IPS-11a (cell line): ENCODE data around the gene PRKCA.

Source experiments
- H3K4me3 ChIP-seq: one replicate; pipeline ENCODE4 v1.5.1; 2013; ENCODE audit warnings: low read depth, low read length, control low read depth

PRKCA gene

GRCh38 chr17:66538776-66539175, 236.4 kb downstream of the PRKCA start:
- no peak overlapping the region for H3K4me3 ChIP-seq

- no peak overlapping the region for H3K4me3 ChIP-seq
Measured at GRCh38 chr17:66540131-66540781, 237.8 kb downstream of the PRKCA start.

GRCh38 chr17:66541461-66542128, 239.2 kb downstream of the PRKCA start:
- no peak overlapping the region for H3K4me3 ChIP-seq

- no peak overlapping the region for H3K4me3 ChIP-seq
Measured at GRCh38 chr17:66542129-66542966, 239.9 kb downstream of the PRKCA start.

GRCh38 chr17:66542967-66543520, 240.6 kb downstream of the PRKCA start:
- no peak overlapping the region for H3K4me3 ChIP-seq

GRCh38 chr17:66543526-66543925, 241.1 kb downstream of the PRKCA start:
- no peak overlapping the region for H3K4me3 ChIP-seq

- H3K4me3 ChIP-seq, result no peak overlapping the region
Measured at GRCh38 chr17:66545918-66546317, 243.5 kb downstream of the PRKCA start.

GRCh38 chr17:66547151-66547865, 244.9 kb downstream of the PRKCA start:
- no peak overlapping the region for H3K4me3 ChIP-seq

GRCh38 chr17:66548158-66548557, 245.7 kb downstream of the PRKCA start:
- H3K4me3 ChIP-seq, result no peak overlapping the region

GRCh38 chr17:66548659-66549310, 246.4 kb downstream of the PRKCA start:
- H3K4me3 ChIP-seq, result no peak overlapping the region

GRCh38 chr17:66549311-66549704, 246.9 kb downstream of the PRKCA start:
- H3K4me3 ChIP-seq, result no peak overlapping the region

GRCh38 chr17:66549731-66550207, 247.4 kb downstream of the PRKCA start:
- no peak overlapping the region for H3K4me3 ChIP-seq

- H3K4me3 ChIP-seq, result no peak overlapping the region
Measured at GRCh38 chr17:66551839-66552238, 249.4 kb downstream of the PRKCA start.

GRCh38 chr17:66552371-66552770, 250.0 kb downstream of the PRKCA start:
- no peak overlapping the region for H3K4me3 ChIP-seq

GRCh38 chr17:66555605-66556004, 253.2 kb downstream of the PRKCA start:
- no peak overlapping the region for H3K4me3 ChIP-seq

- no peak overlapping the region for H3K4me3 ChIP-seq
Measured at GRCh38 chr17:66557200-66557599, 254.8 kb downstream of the PRKCA start.

- no peak overlapping the region for H3K4me3 ChIP-seq
Measured at GRCh38 chr17:66557886-66558285, 255.5 kb downstream of the PRKCA start.

- no peak overlapping the region for H3K4me3 ChIP-seq
Measured at GRCh38 chr17:66560691-66561090, 258.3 kb downstream of the PRKCA start.

- H3K4me3 ChIP-seq, result no peak overlapping the region
Measured at GRCh38 chr17:66562119-66562518, 259.7 kb downstream of the PRKCA start.

GRCh38 chr17:66564992-66565465, 262.6 kb downstream of the PRKCA start:
- H3K4me3 ChIP-seq, result no peak overlapping the region
